Sigmoid colon (tissue), 4 donors: ENCODE data around the gene ISYNA1.

Experiments used
- EP300 ChIP-seq, 4 donors: sonication (generic); formaldehyde crosslinking; IDR thresholded peaks; one replicate each; pipeline ENCODE4 v1.6.1; 2017; ENCODE audit warnings: antibody characterized with exemption in 4 of 4
- POLR2A ChIP-seq, 2 donors: fragments of 450-650 bp; IDR thresholded peaks; one replicate each; pipeline ENCODE4 v1.6.1; 2016; ENCODE audit warnings: antibody characterized with exemption in 2 of 2, mild to moderate bottlenecking in 2 of 2, moderate library complexity in 2 of 2
- POLR2AphosphoS5 ChIP-seq, 4 donors: sonication (generic); formaldehyde crosslinking; IDR thresholded peaks; one replicate each; pipeline ENCODE4 v1.6.1; 2017; ENCODE audit warnings: antibody characterized with exemption in 4 of 4
- TF ChIP-seq, protein P1 (sequence below), 4 experiments: fragments of 450-650 bp in 3 of 4; fragments of 200-600 bp in 1 of 4; IDR thresholded peaks; one replicate each; pipeline ENCODE4 v1.5.1; 2016 to 2019; ENCODE audit warnings: antibody characterized with exemption in 4 of 4, mild to moderate bottlenecking in 3 of 4, moderate library complexity in 2 of 4

DNA sequence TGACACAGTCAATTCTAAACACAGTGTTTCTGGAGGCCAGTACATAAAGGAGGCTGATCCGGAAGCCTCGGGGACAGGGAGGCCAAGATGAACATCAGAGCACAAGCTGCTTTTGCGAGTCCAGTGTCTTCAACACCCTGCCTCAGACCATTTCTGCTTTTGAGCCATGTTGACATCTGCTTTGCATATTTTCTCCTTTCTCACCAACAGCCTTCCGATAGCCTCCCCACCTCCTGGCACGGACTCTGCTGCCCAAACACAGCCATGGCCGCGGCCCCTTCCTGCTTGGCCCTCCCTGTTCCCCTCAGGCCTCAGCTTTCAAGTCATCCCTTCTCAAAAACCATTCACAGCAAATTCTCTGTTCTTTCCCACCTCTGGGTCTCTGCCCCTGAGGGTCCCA, 44.1 kb downstream of the ISYNA1 start:
- TF ChIP-seq, protein P1, sequence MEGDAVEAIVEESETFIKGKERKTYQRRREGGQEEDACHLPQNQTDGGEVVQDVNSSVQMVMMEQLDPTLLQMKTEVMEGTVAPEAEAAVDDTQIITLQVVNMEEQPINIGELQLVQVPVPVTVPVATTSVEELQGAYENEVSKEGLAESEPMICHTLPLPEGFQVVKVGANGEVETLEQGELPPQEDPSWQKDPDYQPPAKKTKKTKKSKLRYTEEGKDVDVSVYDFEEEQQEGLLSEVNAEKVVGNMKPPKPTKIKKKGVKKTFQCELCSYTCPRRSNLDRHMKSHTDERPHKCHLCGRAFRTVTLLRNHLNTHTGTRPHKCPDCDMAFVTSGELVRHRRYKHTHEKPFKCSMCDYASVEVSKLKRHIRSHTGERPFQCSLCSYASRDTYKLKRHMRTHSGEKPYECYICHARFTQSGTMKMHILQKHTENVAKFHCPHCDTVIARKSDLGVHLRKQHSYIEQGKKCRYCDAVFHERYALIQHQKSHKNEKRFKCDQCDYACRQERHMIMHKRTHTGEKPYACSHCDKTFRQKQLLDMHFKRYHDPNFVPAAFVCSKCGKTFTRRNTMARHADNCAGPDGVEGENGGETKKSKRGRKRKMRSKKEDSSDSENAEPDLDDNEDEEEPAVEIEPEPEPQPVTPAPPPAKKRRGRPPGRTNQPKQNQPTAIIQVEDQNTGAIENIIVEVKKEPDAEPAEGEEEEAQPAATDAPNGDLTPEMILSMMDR (IDR thresholded peaks at IDR 0.05), result no peak
- no peak for TF ChIP-seq POLR2A (IDR thresholded peaks at IDR 0.05)
- TF ChIP-seq POLR2AphosphoS5 (IDR thresholded peaks at IDR 0.05), result no peak
- TF ChIP-seq EP300 (IDR thresholded peaks at IDR 0.05), result no peak
